ENCODE measurements around the gene ADRA1B.

DNA sequence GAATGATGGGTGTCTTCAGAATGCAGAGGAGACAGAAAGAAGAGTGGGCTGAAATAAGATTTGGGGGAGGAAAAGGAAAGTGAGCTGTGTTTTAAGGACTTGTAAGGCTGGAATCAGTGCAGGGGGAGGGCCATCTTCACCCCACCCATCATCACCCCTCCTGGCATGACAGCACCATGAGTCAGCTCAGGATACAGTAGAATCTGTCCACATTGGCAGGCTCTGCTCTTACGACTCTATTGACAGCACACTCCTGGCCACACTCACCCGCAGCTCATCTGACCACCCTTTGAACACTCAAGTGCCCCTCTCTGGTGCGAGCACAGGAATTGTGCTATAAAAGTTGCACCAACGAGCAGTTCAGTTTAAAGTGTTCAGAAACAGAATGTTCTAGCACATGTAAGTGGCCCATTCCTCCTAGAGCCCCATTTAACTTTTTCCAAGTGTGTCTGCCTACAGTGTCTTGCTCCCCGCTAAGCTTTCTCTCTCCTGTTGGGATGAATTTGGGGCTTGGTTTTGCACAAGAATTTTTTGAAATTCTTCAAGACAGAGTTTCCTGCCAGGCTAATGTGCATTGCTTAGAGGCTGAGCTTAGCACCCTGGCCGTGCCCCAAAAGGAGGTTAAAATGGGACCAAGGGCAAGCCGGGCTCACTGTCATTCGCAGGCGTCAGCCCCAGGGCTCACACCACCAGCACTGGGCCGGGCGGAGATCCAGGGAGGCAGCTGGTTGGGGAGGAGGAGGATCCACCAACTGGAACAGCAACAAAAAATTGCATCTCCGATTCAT is 12.0 kb downstream of the ADRA1B start:
- TF ChIP-seq, protein P1, sequence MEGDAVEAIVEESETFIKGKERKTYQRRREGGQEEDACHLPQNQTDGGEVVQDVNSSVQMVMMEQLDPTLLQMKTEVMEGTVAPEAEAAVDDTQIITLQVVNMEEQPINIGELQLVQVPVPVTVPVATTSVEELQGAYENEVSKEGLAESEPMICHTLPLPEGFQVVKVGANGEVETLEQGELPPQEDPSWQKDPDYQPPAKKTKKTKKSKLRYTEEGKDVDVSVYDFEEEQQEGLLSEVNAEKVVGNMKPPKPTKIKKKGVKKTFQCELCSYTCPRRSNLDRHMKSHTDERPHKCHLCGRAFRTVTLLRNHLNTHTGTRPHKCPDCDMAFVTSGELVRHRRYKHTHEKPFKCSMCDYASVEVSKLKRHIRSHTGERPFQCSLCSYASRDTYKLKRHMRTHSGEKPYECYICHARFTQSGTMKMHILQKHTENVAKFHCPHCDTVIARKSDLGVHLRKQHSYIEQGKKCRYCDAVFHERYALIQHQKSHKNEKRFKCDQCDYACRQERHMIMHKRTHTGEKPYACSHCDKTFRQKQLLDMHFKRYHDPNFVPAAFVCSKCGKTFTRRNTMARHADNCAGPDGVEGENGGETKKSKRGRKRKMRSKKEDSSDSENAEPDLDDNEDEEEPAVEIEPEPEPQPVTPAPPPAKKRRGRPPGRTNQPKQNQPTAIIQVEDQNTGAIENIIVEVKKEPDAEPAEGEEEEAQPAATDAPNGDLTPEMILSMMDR (IDR thresholded peaks at IDR 0.05): no peak
- no peak for TF ChIP-seq POLR2A (IDR thresholded peaks at IDR 0.05)
- TF ChIP-seq POLR2AphosphoS5 (IDR thresholded peaks at IDR 0.05): no peak
- TF ChIP-seq EP300 (IDR thresholded peaks at IDR 0.05; ENCODE audit: low read depth): no peak

All from transverse colon (tissue), 4 donors.